Measurements from ENCODE around the gene UBE2U.
"Not testable (repeated sequence)": the region's sequence is repeated elsewhere in the genome, so short reads cannot be mapped to it uniquely, and the experiment has no call there.

Gene UBE2U

DNA sequence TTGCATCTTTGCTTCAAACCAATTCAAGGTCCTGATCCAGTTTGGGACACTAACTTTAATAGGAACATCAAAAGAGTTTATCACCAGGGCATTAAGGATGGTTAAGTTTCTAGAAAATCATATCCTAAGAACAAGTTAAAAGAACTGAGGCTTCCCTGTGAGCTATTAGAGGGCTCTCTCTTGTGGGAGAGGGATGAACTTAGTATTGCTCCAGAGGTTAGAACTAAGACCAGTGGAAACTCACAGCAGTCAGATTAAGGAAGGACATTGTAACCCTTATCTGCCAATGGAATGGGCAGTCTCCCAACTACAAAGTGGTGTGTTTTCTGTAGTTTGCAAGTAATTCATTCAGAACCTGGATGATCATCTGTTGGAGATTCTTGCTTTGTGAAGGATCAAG lies 36.8 kb downstream of the UBE2U start:
- no peak for DNase-seq (ENCODE audit: low spot score)

DNA sequence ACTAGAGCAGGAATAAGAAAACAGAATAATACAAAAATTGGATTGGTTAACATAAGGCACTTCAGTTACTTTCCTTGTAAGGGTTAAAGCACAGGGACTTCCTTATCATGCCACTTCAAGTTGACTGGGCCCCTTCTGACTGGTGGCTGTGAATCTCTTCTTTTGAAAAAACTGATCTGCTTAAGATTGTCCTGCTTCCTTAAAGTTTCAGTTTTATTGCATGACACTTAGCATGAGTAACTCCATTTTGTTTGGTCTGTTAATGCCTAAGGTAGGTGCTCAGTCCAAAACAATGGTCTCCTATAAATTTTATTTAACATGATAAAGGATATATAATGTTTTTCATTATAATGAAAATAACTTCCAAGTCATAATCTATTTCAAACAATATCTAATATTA lies 37.6 kb downstream of the UBE2U start:
- no peak for DNase-seq (ENCODE audit: low spot score)

DNA sequence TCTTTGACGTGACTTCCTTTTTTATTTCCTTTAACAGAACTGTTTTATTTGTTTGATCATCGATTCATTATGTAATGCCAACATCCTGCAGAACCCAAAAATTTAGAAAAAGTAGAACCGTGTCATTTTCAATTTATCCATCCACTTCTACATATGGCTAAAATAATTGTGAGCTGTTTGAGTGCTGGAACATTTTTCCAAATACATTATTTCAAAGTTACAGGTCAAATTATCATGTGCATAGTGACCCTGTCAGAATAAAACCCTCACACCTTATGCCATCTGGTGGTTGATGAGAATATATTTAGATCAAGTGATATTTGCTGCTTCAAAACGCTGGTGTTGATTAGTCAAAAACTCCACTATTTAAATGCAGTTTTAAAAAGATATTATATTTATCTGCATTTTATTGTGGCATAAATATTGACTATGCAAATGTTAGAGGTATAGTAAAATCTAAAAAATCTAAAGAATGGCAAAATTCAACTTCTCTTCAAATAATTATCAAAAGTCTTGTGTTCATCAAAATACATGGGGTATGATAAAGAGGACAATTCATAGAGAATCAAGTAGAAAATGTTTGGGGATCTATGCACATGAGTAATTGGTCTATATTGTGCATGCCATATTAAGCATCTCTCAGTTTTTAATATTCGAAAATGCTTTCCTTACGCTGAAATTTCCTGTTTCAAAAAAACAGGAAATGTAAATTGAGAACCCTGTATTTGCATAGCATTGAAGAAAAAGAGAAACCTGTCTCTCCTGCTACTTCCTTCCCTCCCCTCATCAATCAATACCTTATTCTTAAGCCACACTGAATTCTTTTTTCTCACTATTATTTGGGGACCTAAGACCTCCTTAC lies 39.7 kb downstream of the UBE2U start:
- peak; percentile 50 for DNase-seq (ENCODE audit: low spot score)

DNA sequence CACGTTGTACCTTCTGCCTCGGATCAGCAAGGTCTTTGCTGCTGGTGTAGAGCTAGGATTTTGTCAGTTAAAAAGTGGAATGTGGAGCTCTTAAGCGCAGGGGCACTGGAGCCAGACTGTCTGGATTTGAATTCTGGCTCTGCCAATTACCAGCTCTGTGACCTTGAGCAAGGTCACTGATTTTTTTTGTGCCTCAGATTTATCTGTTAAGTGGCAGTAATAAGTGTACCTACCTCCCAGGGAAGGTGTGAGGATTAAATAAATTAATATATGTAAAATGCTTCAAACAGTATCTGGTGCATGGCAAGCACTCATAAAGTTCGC lies 40.3 kb downstream of the UBE2U start:
- DNase-seq (ENCODE audit: low spot score), result no peak

DNA sequence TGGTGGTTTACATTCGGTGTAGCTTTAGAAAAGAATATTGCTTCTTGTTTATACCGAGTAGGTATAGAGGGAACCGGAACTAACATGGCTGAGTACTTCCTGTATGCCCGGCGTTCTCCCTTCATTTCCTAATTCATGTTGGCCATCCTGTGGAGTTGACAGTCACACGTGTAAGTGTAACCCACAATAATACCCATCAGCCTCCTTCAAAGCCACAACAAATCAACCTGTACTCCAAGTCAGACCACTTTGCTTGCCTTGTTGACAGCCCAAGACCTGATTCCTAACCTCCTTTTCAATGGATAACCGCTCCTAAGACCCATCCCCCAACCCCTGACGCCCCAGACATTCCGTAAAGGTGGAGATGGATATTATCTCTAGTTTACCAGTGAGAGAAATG lies 42.1 kb downstream of the UBE2U start:
- DNase-seq (ENCODE audit: low spot score), result no peak

DNA sequence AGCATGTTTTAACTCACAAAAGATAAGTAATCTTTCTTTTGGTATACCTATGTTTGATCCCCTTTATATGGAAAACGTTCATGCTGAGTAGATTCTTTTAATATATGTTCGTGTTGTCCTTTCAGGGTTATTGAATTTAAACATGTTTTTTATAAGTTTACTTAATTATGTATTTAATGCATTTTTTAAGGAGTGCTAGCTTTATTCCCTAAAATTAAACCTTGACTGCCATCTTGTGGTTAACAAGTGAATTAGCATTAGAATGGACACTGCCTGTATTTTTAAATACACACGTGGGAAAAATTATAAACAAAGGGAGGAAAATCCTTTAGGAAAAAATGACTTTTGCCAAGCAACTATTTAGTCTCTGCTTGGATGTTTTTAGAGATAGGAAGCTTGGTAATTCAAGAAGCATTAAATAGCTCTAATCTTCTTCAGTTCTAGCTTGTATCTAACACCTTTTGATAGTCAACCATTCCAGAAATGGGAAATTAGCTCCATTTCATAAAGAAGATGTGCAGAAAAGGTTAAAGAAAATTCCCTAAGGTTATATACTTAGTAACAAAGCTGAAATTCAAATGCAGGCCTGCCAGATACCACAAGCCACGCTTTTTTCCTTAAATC lies 43.0 kb downstream of the UBE2U start:
- DNase-seq (ENCODE audit: low spot score), result peak; percentile 74

DNA sequence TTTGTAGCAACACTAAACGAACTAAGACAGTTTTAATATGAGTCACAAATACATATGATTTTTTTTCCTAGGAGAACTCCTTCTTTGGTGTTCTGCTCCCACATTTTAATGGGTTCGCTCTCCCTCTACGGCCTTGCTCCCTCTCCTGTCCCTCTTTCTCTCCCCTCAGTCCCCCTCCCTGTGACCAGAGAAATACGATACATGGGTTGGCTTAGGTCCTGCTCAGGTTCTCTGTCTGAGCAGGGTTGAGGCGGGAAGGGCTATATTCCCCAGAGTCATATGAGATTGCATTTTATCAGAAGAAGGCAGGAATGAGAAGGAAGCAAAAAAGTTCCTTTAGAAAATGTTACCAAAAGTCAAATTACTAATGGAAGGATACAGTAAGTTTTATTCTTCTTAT lies 44.6 kb downstream of the UBE2U start:
- no peak for DNase-seq (ENCODE audit: low spot score)

DNA sequence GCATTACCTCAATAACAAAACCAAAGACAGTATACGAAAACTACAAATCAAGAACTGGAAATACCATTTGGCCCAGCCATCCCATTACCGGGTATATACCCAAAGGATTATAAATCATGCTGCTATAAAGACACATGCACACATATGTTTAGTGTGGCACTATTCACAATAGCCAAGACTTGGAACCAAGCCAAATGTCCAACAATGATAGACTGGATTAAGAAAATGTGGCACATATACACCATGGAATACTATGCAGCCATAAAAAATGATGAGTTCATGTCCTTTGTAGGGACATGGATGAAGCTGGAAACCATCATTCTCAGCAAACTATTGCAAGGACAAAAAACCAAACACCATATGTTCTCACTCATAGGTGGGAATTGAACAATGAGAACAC lies 47.0 kb downstream of the UBE2U start:
- DNase-seq (ENCODE audit: low spot score), result not testable (repeated sequence)

DNA sequence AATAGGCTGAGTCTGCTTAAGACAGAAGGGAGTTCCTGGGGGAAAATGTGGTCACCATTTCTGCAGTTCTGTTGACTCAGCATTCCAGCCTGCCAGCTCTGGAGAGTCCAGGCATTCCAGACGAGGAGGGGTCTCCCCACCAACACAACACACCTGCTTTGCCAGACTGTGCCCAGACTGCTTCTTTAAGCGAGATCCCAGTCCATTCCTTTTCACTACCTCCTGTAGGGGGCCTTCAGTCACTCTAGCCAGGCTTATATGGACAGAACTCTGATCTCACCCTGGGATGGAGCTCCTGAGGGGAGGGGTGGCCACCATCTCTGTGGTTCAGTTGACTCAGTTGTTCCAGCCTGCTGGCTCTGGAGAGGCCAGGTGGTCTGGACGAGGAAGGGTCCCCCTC lies 48.5 kb downstream of the UBE2U start:
- DNase-seq (ENCODE audit: low spot score), result no peak

DNA sequence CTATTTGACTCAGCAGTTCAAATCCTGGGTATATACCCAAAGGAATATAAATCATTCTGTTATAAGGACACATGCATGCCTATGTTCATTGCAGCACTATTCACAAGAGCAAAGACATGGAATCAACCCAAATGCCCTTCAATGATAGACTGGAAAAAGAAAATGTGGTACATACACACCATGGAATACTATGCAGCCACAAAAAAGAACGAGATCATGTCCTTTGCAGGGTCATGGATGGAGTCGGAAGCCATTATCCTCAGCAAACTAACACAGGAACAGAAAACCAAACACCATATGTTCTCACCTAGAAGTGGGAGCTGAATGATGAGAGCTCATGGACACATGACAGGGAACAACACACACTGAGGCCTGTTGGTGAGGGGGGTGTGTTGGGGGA lies 53.8 kb downstream of the UBE2U start:
- DNase-seq (ENCODE audit: low spot score), result not testable (repeated sequence)

DNA sequence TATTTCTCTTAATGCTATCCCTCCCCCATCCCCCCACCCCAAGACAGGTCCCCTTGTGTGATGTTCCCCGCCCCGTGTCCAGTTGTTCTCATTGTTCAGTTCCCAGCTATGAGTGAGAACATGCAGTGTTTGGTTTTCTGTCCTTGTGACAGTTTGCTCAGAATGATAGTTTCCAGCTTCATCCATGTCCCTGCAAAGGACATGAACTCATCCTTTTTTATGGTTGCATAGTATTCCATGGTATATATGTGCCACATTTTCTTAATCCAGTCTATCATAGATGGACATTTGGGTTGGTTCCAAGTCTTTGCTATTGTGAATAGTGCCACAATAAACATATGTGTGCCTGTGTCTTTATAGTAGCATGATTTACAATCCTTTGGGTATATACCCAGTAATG lies 55.0 kb downstream of the UBE2U start:
- DNase-seq (ENCODE audit: low spot score), result not testable (repeated sequence)

DNA sequence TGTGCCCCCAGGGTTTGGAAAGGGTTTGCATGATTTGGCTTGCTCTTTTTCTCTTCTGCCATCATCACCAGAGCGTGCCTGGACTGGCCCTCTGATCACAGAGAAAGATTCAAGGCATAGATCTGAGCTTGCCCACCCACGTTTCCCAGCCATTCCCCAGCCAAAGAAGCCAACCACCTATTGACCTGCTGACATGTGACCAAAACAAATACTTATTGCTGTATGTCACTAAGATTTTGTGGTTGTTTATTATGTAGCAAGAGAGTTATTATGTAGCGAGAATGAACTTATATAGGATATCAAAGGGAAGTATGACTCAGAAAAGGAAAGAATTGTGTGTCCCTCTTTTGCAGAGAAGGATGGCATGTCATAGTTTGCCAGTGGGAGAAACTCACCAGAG lies 59.9 kb downstream of the UBE2U start:
- no peak for DNase-seq (ENCODE audit: low spot score)

DNA sequence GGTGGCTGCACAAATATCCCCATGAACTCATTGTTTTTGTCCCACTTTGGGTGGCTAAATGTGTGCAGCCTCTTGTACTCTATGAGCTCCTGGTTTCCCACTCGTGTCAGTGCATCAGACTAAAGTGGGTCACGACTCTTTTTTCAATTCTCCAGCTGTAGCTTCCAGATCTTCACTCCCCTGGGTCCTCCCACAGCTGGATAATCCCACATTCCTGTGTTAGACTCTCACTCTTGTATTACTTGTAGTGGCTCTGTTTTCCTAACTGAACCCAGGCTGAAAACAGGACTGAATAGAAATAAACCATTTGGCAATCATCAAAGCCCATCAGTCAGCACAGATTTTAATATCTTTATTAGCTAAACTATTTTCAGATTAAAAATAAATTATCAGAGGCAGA lies 60.4 kb downstream of the UBE2U start:
- DNase-seq (ENCODE audit: low spot score), result no peak

DNA sequence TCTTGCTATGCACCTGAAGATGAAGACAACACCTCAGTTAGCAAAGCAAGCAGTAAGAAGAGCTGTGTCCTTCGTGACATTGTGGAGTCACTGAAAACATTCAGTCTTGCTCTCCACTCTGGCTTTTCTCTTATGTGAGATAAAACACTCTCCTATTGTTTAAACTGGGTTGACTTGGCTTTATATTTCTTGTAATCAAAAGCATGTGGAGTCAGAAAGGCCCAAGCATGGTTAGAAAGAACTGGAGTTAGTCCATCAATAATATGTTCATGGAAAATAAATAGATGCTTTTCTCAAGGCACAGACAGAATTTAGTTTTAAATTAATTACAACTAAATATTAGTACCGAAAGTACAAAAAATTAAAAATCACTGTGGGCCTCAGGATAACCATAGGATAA lies 61.7 kb downstream of the UBE2U start:
- no peak for DNase-seq (ENCODE audit: low spot score)

DNA sequence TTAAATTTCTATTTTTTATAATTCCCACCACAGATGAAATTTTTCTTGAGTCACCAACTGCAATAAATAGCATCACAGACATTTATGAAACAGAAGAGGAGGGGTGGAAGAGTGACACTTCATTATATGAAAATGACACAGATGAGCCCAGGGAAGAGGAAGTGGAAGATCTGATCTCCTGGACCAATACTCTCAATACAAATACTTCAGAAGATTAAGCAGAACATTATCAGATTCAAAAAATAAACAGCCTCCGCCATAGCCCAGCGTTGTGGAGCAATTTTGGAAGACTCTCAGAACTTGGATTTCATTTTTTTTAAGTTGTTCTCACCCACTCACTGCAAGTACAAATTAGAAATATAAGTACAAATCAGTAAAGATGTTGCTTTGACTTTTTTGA lies 63.6 kb downstream of the UBE2U start:
- DNase-seq (ENCODE audit: low spot score), result no peak

DNA sequence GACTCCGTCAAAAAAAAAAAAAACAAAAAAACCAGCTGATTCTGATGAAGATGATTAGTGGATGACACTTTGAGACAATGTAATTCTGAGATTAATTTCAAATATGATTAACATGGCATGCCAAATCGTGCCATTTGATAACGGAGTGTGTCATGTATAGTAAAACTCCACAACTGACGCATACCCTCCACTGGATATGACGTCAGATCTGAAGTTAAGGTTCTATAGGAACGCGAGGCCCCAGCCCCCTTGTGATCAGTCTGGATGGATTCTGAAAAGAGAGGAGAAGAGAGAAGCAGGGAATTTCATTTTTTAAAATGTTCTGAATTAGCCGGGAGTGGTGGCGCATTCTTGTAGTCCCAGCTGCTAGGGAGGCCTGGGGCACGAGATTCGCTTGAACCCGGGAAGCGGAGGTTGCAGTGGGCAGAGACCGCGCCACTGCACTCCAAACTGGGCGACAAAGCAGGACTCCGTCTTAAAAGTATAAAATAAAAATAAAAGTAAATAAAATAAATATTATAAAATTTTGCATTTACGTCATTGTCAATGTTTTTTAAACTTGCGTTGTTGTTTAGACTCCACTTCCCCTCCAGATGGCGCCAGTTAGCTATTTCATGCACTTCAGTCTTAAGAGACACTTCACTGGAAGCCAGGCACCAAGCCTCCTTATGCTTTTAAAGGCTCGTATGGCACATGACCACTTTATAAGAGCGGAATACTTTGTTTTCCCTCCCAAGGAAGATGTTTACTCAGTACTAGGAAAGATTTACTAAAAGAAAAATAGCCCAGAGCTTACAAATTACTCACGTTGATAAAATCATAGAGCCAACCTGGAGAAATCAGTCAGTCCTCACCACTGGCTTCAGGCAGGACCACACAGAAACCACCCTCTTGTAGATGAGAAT lies 65.5 kb downstream of the UBE2U start:
- peak; percentile 81 for DNase-seq (ENCODE audit: low spot score)

DNA sequence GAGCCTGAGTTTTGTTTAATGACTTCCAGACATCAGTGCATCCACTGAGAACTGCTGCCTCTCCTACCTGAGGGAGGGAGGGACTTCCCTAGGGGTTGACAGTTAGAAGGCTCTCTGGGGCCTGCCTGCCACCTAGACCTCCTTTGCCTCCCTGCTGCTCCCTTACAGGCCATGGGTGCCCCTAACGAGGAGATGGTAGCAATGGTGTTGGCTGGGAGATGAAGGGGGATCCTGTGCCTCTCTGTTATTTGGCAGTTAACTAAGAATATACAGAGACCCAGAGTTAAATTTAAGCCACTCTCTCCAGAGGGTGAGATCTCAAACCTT lies 66.1 kb downstream of the UBE2U start:
- DNase-seq (ENCODE audit: low spot score), result no peak

DNA sequence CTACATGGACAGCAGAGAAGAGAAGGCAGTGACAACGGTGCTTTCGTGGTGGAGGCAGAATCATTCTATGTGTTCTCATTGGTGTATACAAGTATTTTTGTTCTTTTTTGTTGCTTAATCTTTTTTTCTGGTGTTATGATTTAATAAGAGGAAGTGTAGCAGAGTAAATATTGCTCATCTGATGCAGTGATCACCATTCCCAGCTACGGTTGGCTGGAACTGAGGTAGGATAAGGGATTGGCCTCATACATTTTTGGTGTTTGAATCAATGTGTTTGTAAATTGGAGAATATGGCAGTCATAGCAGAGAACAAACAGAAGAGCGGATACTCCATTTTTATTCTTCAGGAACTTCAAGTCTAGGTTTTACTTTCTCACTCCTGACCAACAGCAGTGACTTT lies 76.6 kb downstream of the UBE2U start:
- no peak for DNase-seq (ENCODE audit: low spot score)

DNA sequence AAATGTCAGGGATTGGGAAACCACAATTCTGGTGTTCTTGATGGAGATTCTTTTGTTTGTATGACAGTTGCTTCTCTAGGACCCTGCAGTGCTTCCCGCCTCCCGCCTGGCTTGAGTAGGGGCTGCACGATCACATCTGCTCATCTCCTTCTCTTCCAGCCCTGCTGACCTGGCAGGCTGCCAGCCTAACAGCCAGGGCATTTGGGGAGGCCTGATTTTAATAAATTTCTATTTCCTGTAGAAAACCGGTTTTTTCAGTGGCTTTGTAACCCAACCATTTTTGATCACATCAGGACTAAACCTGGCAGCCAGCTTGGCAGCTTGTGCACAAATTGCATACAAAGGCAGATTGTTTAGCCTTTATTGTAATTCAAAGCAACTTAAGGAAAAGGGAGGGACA lies 78.9 kb downstream of the UBE2U start:
- no peak for DNase-seq (ENCODE audit: low spot score)

DNA sequence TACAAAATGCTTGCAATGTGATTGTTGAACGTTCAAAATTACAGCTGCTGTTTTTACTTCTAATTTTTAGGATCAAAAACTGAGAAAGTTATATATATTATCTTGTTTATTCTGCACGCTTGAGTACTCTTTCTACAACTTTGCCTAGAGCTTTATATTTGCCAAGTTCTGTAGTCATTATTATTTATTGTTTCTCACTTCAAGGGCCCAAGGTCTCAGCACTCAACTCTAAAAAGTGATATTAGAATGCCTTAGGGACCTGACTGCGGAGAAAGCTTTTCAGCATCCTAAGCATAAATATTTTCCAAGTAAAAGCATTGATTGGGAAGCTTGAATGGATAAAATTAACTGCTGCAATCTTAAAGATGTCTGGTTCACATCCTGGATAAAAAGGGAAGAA lies 83.6 kb downstream of the UBE2U start:
- DNase-seq (ENCODE audit: low spot score), result no peak

DNA sequence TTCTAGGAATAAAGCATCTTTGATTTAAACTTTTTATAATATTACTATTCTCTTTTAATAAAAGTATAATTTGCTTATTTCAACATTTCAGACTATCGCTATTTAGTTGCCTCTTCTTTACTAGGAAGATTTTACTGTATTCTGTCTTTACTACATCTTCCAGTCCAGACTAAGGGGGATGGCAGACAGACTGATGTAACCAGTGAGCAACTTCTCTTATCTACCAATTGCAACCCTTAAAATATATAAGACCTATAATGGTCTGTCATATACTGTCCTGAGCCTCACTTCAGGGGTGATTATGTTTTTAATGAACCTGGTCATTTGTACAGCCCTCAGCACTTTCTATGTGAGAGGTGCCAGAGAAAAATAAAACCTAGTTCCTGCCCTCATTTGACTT lies 87.0 kb downstream of the UBE2U start:
- DNase-seq (ENCODE audit: low spot score), result no peak

DNA sequence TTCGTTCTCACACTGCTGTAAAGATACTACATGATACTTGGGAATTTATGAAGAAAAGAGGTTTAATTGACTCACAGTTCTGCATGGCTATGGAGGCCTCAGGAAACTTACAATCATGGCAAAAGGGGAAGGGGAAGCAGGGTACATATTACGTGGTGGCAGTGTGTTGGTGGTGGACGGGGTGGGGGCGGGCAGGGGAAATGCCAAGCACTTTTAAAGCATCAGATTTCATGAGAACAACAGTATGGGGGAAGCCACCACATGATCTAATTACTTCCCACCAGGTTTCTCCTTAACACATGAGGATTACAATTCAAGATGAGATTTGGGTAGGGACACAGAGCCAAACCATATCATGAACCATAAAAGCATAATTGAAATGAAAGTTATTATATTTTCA lies 88.5 kb downstream of the UBE2U start:
- no peak for DNase-seq (ENCODE audit: low spot score)

DNA sequence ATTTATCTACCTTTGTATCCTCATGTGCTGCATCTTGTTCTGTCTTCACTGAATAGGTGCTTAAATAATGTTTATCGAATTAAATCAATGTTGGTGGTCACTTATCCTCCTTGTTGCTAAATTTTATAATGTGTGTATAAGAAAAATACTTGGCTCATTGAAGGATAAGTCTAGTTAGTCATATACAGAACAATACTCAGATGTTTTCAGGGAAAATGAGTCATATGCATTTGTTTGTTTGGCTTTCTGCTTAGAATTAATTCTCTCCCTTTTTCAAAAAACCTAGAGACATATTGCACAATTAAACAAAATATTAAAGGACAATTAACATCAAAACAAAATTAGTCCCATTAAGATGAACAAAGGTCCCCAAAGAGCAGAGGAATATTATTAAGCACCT lies 89.0 kb downstream of the UBE2U start:
- no peak for DNase-seq (ENCODE audit: low spot score)

Data from RKO (cell line).